CD4-positive, alpha-beta T cell (primary cell): ENCODE results near the gene SLC25A51. TPM values are rescaled to one million over a fixed set of nuclear protein-coding genes. Genes with fewer than 3 reads are reported as not detected.

Experiments used
- ATAC-seq: fragments of 200-7000 bp; cut with Tn5 transposase; one replicate; pipeline ENCODE4 v1.10.0; 2022; ENCODE audit warnings: mild to moderate bottlenecking; ENCODE audit not compliant: poor library complexity
- CTCF ChIA-PET: fragments of 350-600 bp; sonication (Branson Sonifier 250); formaldehyde crosslinking; loops from one replicate; lab custom pipeline; 2021; ENCODE audit warnings: antibody characterized with exemption, inconsistent platforms; lab: Charles Lee
- POLR2A ChIA-PET: fragments of 350-600 bp; sonication (Branson Sonifier 250); formaldehyde crosslinking; loops from one replicate; lab custom pipeline; 2021; ENCODE audit warnings: antibody characterized with exemption, inconsistent platforms; lab: Charles Lee
- DNase-seq, 14 experiments: peaks; one replicate each; pipeline ENCODE4 v3.0.0-alpha.2; 2013 to 2020; ENCODE audit warnings: mixed read lengths in 2 of 14
- H3K27ac ChIP-seq, 2 donors: one replicate each; pipeline versions ENCODE4 v1.5.1 to v1.7.0; 2013; ENCODE audit warnings: low read length in 2 of 2, low read depth in 1 of 2, mild to moderate bottlenecking in 1 of 2
- H3K27me3 ChIP-seq, 2 experiments: 1 replicate in 1 of 2; 2 replicates in 1 of 2; pipeline versions ENCODE4 v1.6.1 to v1.7.0; 2013; ENCODE audit warnings: low read length in 2 of 2, control low read depth in 1 of 2, mild to moderate bottlenecking in 1 of 2, moderate library complexity in 1 of 2; ENCODE audit not compliant: insufficient read depth in 2 of 2, control insufficient read depth in 1 of 2
- H3K36me3 ChIP-seq: one replicate; pipeline ENCODE4 v1.6.1; 2013; ENCODE audit warnings: low read length, control low read depth; ENCODE audit not compliant: insufficient read depth
- H3K4me1 ChIP-seq: one replicate; pipeline ENCODE4 v1.6.1; 2013; ENCODE audit warnings: low read length, control low read depth; ENCODE audit not compliant: insufficient read depth
- H3K4me3 ChIP-seq: one replicate; pipeline ENCODE4 v1.5.1; 2013; ENCODE audit warnings: mild to moderate bottlenecking, low read length, moderate library complexity
- H3K9me3 ChIP-seq, 2 experiments: 1 replicate in 1 of 2; 2 replicates in 1 of 2; pipeline versions ENCODE4 v1.6.1 to v1.7.0; 2013; ENCODE audit warnings: low read length in 2 of 2, mild to moderate bottlenecking in 2 of 2, control low read depth in 1 of 2, moderate library complexity in 1 of 2; ENCODE audit not compliant: control insufficient read depth in 1 of 2, insufficient read depth in 1 of 2
- H3K27ac Mint-ChIP-seq: one replicate; pipeline ENCODE4 v1.8.0; 2020; ENCODE audit warnings: mixed read lengths
- H3K27me3 Mint-ChIP-seq: one replicate; pipeline ENCODE4 v1.8.0; 2021; ENCODE audit warnings: mixed read lengths
- H3K36me3 Mint-ChIP-seq: one replicate; pipeline ENCODE4 v1.8.0; 2021; ENCODE audit warnings: low read depth, mixed read lengths
- H3K4me1 Mint-ChIP-seq: one replicate; pipeline ENCODE4 v1.8.0; 2021; ENCODE audit warnings: low read depth, mixed read lengths
- H3K4me3 Mint-ChIP-seq: one replicate; pipeline ENCODE4 v1.8.0; 2020; ENCODE audit warnings: mild to moderate bottlenecking, mixed read lengths
- H3K9me3 Mint-ChIP-seq: one replicate; pipeline ENCODE4 v1.8.0; 2020; ENCODE audit warnings: mixed read lengths
- CTCF ChIP-seq: fragments of 200-600 bp; IDR thresholded peaks from one replicate; pipeline ENCODE4 v1.8.0; 2022; ENCODE audit warnings: antibody characterized with exemption, mild to moderate bottlenecking
- intact Hi-C, 2 experiments: fragments of 100-400 bp; cut with DNase I in 1 of 2; cut with micrococcal nuclease in 1 of 2; formaldehyde crosslinking; loops; one replicate each; pipeline versions ENCODE4 v1.15.1 to v1.9.0; 2023 to 2025; cut with DNase I, micrococcal nuclease
- total RNA-seq, 174 experiments: library from RNA in 2 of 174; stranded (reverse) in 2 of 174; gene quantifications; one replicate each; pipeline ENCODE4 v1.2.3 and lab custom pipeline; 2021 to 2026

Gene SLC25A51
- total RNA-seq, 2 experiments from 2014 or later, result 13.3 to 13.8 TPM

DNA sequence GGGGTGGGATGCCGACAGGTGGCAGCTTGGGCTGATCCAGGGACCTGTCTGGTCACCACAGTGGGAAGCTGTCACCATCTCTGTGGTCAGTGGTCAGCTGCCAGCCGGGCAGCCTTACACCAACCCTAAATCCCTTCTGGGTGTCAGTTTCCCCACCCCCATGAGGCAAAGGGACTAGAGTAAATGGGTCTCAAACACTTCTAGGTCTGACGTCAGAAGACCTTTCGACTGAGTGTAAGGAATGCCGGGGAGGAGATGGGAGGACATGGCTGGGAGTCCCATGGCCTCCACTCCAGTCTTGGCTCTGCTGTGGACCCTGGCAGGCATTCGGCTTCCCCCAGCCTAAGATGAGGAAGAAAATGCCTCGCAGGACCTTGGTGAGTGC, 40.3 kb upstream of the SLC25A51 start:
- intact Hi-C loops, result no loop called here
- ATAC-seq, result no peak

GRCh38 chr9:37943345-37944265, 39.7 kb upstream of the SLC25A51 start:
- no peaks in the 10 kb centered on the region for H3K4me1 Mint-ChIP-seq
- ATAC-seq, result no peak
- H3K36me3 ChIP-seq, result no peaks in the 10 kb centered on the region
- no peak for TF ChIP-seq CTCF
- H3K9me3 Mint-ChIP-seq, result no peaks in the 10 kb centered on the region
- DNase-seq, result no peak
- POLR2A ChIA-PET, result no interaction called here
- no peaks in the 10 kb centered on the region for H3K27me3 ChIP-seq
- no peaks in the 10 kb centered on the region for H3K4me1 ChIP-seq
- CTCF ChIA-PET, result no interaction called here
- no peaks in the 10 kb centered on the region for H3K27me3 Mint-ChIP-seq
- no peaks in the 10 kb centered on the region for H3K36me3 Mint-ChIP-seq
- no peak overlapping the region for H3K4me3 Mint-ChIP-seq
- no peaks in the 10 kb centered on the region for H3K9me3 ChIP-seq
- no peak overlapping the region for H3K4me3 ChIP-seq
- H3K27ac ChIP-seq, result no peak overlapping the region
- intact Hi-C loops, result no loop called here
- H3K27ac Mint-ChIP-seq, result no peak overlapping the region

More for the DNA sequence above, 40.3 kb upstream of the SLC25A51 start:
- Histone ChIP-seq H3K36me3 (no peaks in the 10 kb centered on the region), H3K4me3 (no peak overlapping the region), H3K27me3 (no peaks in the 10 kb centered on the region), H3K27ac (no peak overlapping the region), H3K4me1 (no peaks in the 10 kb centered on the region), H3K9me3 (no peaks in the 10 kb centered on the region)
- H3K36me3 Mint-ChIP-seq, result no peaks in the 10 kb centered on the region
- CTCF ChIA-PET, result no interaction called here
- DNase-seq, result no peak
- no peaks in the 10 kb centered on the region for H3K9me3 Mint-ChIP-seq
- POLR2A ChIA-PET, result no interaction called here
- no peak overlapping the region for H3K4me3 Mint-ChIP-seq
- no peak for TF ChIP-seq CTCF
- H3K27me3 Mint-ChIP-seq, result no peaks in the 10 kb centered on the region
- no peaks in the 10 kb centered on the region for H3K4me1 Mint-ChIP-seq
- no peak overlapping the region for H3K27ac Mint-ChIP-seq

- POLR2A ChIA-PET, result no interaction called here
- H3K4me1 Mint-ChIP-seq, result no peaks in the 10 kb centered on the region
- no peaks in the 10 kb centered on the region for H3K9me3 ChIP-seq
- intact Hi-C loops, result no loop called here
- H3K4me3 ChIP-seq, result no peak overlapping the region
- ATAC-seq (no peak), DNase-seq (no peak)
- H3K4me1 ChIP-seq, result no peaks in the 10 kb centered on the region
- CTCF ChIA-PET, result no interaction called here
- no peak overlapping the region for H3K27ac Mint-ChIP-seq
- H3K27ac ChIP-seq, result no peak overlapping the region
- H3K9me3 Mint-ChIP-seq, result no peaks in the 10 kb centered on the region
- H3K36me3 Mint-ChIP-seq, result no peaks in the 10 kb centered on the region
- H3K27me3 Mint-ChIP-seq, result no peaks in the 10 kb centered on the region
- H3K27me3 ChIP-seq, result no peaks in the 10 kb centered on the region
- H3K4me3 Mint-ChIP-seq, result no peak overlapping the region
- H3K36me3 ChIP-seq, result no peaks in the 10 kb centered on the region
- TF ChIP-seq CTCF, result no peak
Measured at GRCh38 chr9:37942621-37943344, 38.9 kb upstream of the SLC25A51 start.
